HepG2 (cell line): ENCODE data around the gene KLHL30. TPM values are rescaled to one million over a fixed set of nuclear protein-coding genes. Genes with fewer than 3 reads are reported as not detected.

Experiments
- ATAC-seq: fragments of 200-7000 bp; cut with Tn5 transposase; 3 replicates; pipeline ENCODE4 v1.9.1; 2020; ENCODE audit warnings: mild to moderate bottlenecking, moderate library complexity
- BruUV-seq: library from RNA; stranded (reverse); fragments of 400-500 nt; replicated peaks from 2 replicates; lab custom pipeline; 2021; lab: Mats Ljungman, UMichigan
- CTCF ChIA-PET: fragments of 300-600 bp; formaldehyde crosslinking; extraction: SDS; loops from one replicate; lab custom pipeline; 2021; ENCODE audit warnings: low total read pairs, inconsistent platforms, low intra/inter-chr PET ratio; lab: Yijun Ruan, JAX
- POLR2A ChIA-PET: fragments of 350-600 bp; sonication (Branson Sonifier 250); formaldehyde crosslinking; loops from one replicate; lab custom pipeline; 2020; ENCODE audit warnings: antibody characterized with exemption, inconsistent platforms; lab: Yijun Ruan, JAX
- DNase-seq: peaks from one replicate; pipeline ENCODE4 v3.0.0-alpha.2; 2015; ENCODE audit warnings: low spot score
- FAIRE-seq: peaks from 3 replicates; lab custom pipeline; 2011; peaks lifted over from hg19 to GRCh38; lab: Jason Lieb, UNC
- H2AFZ ChIP-seq: one replicate; pipeline ENCODE4 v1.6.1; 2011; ENCODE audit warnings: low read length, inconsistent platforms
- H3K27ac ChIP-seq: fragments of 300-600 bp; 3 replicates; pipeline ENCODE4 v1.8.0; 2011; ENCODE audit warnings: mixed run types, mild to moderate bottlenecking, mixed read lengths, low read length, inconsistent platforms; ENCODE audit not compliant: insufficient read depth; ENCODE audit errors: extremely low read length
- H3K27me3 ChIP-seq, 2 experiments: fragments of 200-600 bp in 1 of 2; 2 replicates in 1 of 2; 3 replicates in 1 of 2; pipeline versions ENCODE4 v1.6.0 to v1.8.0; 2011; ENCODE audit warnings: low read length in 2 of 2, mild to moderate bottlenecking in 2 of 2, moderate library complexity in 2 of 2, inconsistent platforms in 1 of 2; ENCODE audit not compliant: insufficient read depth in 2 of 2, control insufficient read depth in 1 of 2
- H3K36me3 ChIP-seq, 2 experiments: fragments of 200-600 bp in 1 of 2; replicated peaks in 1 of 2; 2 replicates in 1 of 2; 3 replicates in 1 of 2; pipeline versions ENCODE4 v1.5.1 to v1.8.0; 2011; ENCODE audit warnings: low read length in 2 of 2, inconsistent platforms in 1 of 2; ENCODE audit not compliant: insufficient read depth in 2 of 2, control insufficient read depth in 1 of 2
- H3K4me1 ChIP-seq: 2 replicates; pipeline ENCODE4 v1.5.1; 2012; ENCODE audit warnings: low read length, inconsistent platforms; ENCODE audit not compliant: insufficient read depth
- H3K4me2 ChIP-seq: 2 replicates; pipeline ENCODE4 v1.6.0; 2011; ENCODE audit warnings: low read depth, low read length, inconsistent platforms
- H3K4me3 ChIP-seq, 3 experiments: fragments of 200-600 bp in 1 of 3; sonication (generic), shearing (Covaris generic) in 1 of 3; replicated peaks in 1 of 3; 2 replicates each; pipeline ENCODE4 v1.5.1; 2011 to 2016; ENCODE audit warnings: low read length in 3 of 3, inconsistent platforms in 2 of 3, low read depth in 2 of 3, mild to moderate bottlenecking in 2 of 3, control low read depth in 1 of 3, mixed read lengths in 1 of 3; ENCODE audit not compliant: insufficient read depth in 1 of 3
- H3K79me2 ChIP-seq: one replicate; pipeline ENCODE4 v1.6.1; 2011; ENCODE audit warnings: low read length, inconsistent platforms; ENCODE audit not compliant: insufficient read depth
- H3K9ac ChIP-seq: 2 replicates; pipeline ENCODE4 v1.6.0; 2011; ENCODE audit warnings: mild to moderate bottlenecking, low read depth, low read length, inconsistent platforms; ENCODE audit not compliant: insufficient read depth
- H3K9me3 ChIP-seq: 2 replicates; pipeline ENCODE4 v1.5.1; 2012; ENCODE audit warnings: mild to moderate bottlenecking, low read length
- H4K20me1 ChIP-seq: 2 replicates; pipeline ENCODE4 v1.6.0; 2011; ENCODE audit warnings: inconsistent platforms, mild to moderate bottlenecking, low read length, moderate library complexity; ENCODE audit not compliant: insufficient read depth
- BRD4 ChIP-seq: sonication (generic); formaldehyde crosslinking; IDR thresholded peaks from 2 replicates; pipeline ENCODE4 v1.4.0; 2020; ENCODE audit warnings: missing genetic modification reagents
- HCFC1 ChIP-seq: fragments of 150-350 bp; IDR thresholded peaks from 2 replicates; pipeline ENCODE4 v1.6.1; 2014; ENCODE audit warnings: low read depth, low read length
- HMGXB4 ChIP-seq, 2 experiments: sonication (generic) in 1 of 2; formaldehyde crosslinking in 1 of 2; IDR thresholded peaks; 2 replicates each; pipeline versions ENCODE4 v1.4.0 to v1.6.1; 2018 to 2020; ENCODE audit warnings: missing genetic modification reagents in 2 of 2, borderline replicate concordance in 1 of 2, low read depth in 1 of 2, mild to moderate bottlenecking in 1 of 2, missing biosample characterization in 1 of 2
- HOXA3 ChIP-seq: sonication (generic); formaldehyde crosslinking; IDR thresholded peaks from 2 replicates; pipeline ENCODE4 v1.5.0; 2020; ENCODE audit warnings: missing genetic modification reagents
- MYC ChIP-seq: sonication (generic); formaldehyde crosslinking; IDR thresholded peaks from 2 replicates; pipeline ENCODE4 v1.9.0; 2021; ENCODE audit warnings: missing genetic modification reagents, borderline replicate concordance
- SIN3B ChIP-seq: fragments of 150-350 bp; IDR thresholded peaks from 2 replicates; pipeline ENCODE4 v1.6.1; 2014; ENCODE audit warnings: low read length
- THYN1 ChIP-seq: sonication (generic); formaldehyde crosslinking; IDR thresholded peaks from 2 replicates; pipeline ENCODE4 v1.8.1; 2023; ENCODE audit warnings: low read depth, mild to moderate bottlenecking, moderate library complexity, missing genetic modification reagents, borderline replicate concordance
- YEATS2 ChIP-seq: sonication (generic); formaldehyde crosslinking; IDR thresholded peaks from 2 replicates; pipeline ENCODE4 v1.4.0; 2020; ENCODE audit warnings: missing genetic modification reagents, borderline replicate concordance
- ZBTB21 ChIP-seq: sonication (generic); formaldehyde crosslinking; IDR thresholded peaks from 2 replicates; pipeline ENCODE4 v1.4.0; 2020; ENCODE audit warnings: missing genetic modification reagents
- ZBTB4 ChIP-seq: sonication (generic); formaldehyde crosslinking; IDR thresholded peaks from 2 replicates; pipeline ENCODE4 v1.4.0; 2020; ENCODE audit warnings: missing genetic modification reagents, mild to moderate bottlenecking, borderline replicate concordance
- ZFY ChIP-seq: sonication (generic); formaldehyde crosslinking; IDR thresholded peaks from 2 replicates; pipeline ENCODE4 v1.4.0; 2020; ENCODE audit warnings: missing genetic modification reagents
- ZNF292 ChIP-seq: sonication (generic); formaldehyde crosslinking; IDR thresholded peaks from 2 replicates; pipeline ENCODE4 v1.8.1; 2022; ENCODE audit warnings: mild to moderate bottlenecking, low read depth, missing genetic modification reagents, borderline replicate concordance
- ZNF296 ChIP-seq: sonication (generic); formaldehyde crosslinking; conservative IDR thresholded peaks from 2 replicates; pipeline ENCODE4 v1.5.0; 2020; ENCODE audit warnings: mild to moderate bottlenecking, missing genetic modification reagents
- ZNF670 ChIP-seq: sonication (generic); formaldehyde crosslinking; IDR thresholded peaks from 2 replicates; pipeline ENCODE4 v1.8.0; 2022; ENCODE audit warnings: mild to moderate bottlenecking, missing genetic modification reagents, borderline replicate concordance
- ZNF713 ChIP-seq: sonication (generic); formaldehyde crosslinking; IDR thresholded peaks from 2 replicates; pipeline ENCODE4 v1.4.0; 2020; ENCODE audit warnings: mild to moderate bottlenecking, missing genetic modification reagents
- ZNF770 ChIP-seq: sonication (generic); formaldehyde crosslinking; IDR thresholded peaks from 2 replicates; pipeline ENCODE4 v1.5.0; 2020; ENCODE audit warnings: mild to moderate bottlenecking, missing genetic modification reagents
- ZNF772 ChIP-seq: sonication (generic); formaldehyde crosslinking; IDR thresholded peaks from 2 replicates; pipeline ENCODE4 v1.5.0; 2020; ENCODE audit warnings: mild to moderate bottlenecking, missing genetic modification reagents
- ZNF777 ChIP-seq: sonication (generic); formaldehyde crosslinking; IDR thresholded peaks from 2 replicates; pipeline ENCODE4 v1.4.0; 2020; ENCODE audit warnings: missing genetic modification reagents
- WGBS: methylation state at CpG from one replicate; pipeline ENCODE4 v1.1.6; 2017; ENCODE audit warnings: low lambda C conversion rate; 5-methylcytosine and 5-hydroxymethylcytosine counted together
- in situ Hi-C: cut with HindIII; loops from 2 replicates; pipeline ENCODE4 v1.10.0; 2017; ENCODE audit warnings: low pct_unique_long_range_greater_than_20kb; ENCODE audit not compliant: extremely low pct_ligation_motif_present
- intact Hi-C: fragments of 100-400 bp; cut with micrococcal nuclease; formaldehyde crosslinking; loops from one replicate; pipeline ENCODE4 v1.10.0; 2022; ENCODE audit not compliant: unreplicated experiment
- polyA plus RNA-seq, 8 experiments: library from polyadenylated mRNA; depleted of rRNA in 3 of 8; stranded (reverse) in 7 of 8; unstranded in 1 of 8; fragments of >200 nt; fragmentation: Illumina TruSeq in 4 of 8; extraction: Trizol in 4 of 8; gene quantifications; 2 replicates each; pipeline versions ENCODE4 v1.2.1 to v1.2.3, GENCODE V29; 2011 to 2016; ENCODE audit warnings: low read depth in 4 of 8, missing spikeins in 1 of 8, mixed read lengths in 1 of 8; ENCODE audit not compliant: insufficient read depth in 1 of 8
- total RNA-seq, 5 experiments: library from RNA; depleted of rRNA; stranded (reverse); fragments of >200 nt; fragmentation: Illumina TruSeq; extraction: Trizol; gene quantifications; 2 replicates each; pipeline ENCODE4 v1.2.3, GENCODE V29; 2016; ENCODE audit warnings: low read depth in 1 of 5

The KLHL30 gene
- total and polyA plus RNA-seq, 2 of the 13 experiments (the other 11 are each of a cell fraction or from before 2014, with no cell fraction given), result 0.05 TPM; not detected in 1

GRCh38 chr2:238106339-238106697 lies 32.1 kb upstream of the KLHL30 start:
- peaks cover 56% of the 10 kb centered on the region for H3K4me1 ChIP-seq
- no TSS peak for BruUV-seq
- no peaks in the 10 kb centered on the region for H3K79me2 ChIP-seq
- no peak overlapping the region for H3K27ac ChIP-seq
- ATAC-seq (peak; percentile 12), DNase-seq (no peak), FAIRE-seq (no peak)
- no peaks in the 10 kb centered on the region for H3K9me3 ChIP-seq
- POLR2A ChIA-PET, result interaction anchor here (0.9 to 1.2 kb wide), 3 partner anchors 41 to 248 kb away, joined by 3 to 6 read pairs (median 4); partner anchors contain the start of gene SCLY
- 40% methylated on average over 8 of the region's 13 CpGs for WGBS
- H4K20me1 ChIP-seq, result no peaks in the 10 kb centered on the region
- peak overlapping the region; percentile 95 for H3K4me2 ChIP-seq
- in situ Hi-C loops, result loop anchor here (5.0 kb wide), 1 partner anchor 249 kb away; the partner anchor contains the start of gene RAMP1
- CTCF ChIA-PET, result interaction anchor here (1.0 to 1.5 kb wide), 2 partner anchors 183 to 248 kb away, joined by 5 read pairs; no protein-coding TSS in a partner anchor
- H3K4me3 ChIP-seq, result no peak overlapping the region; a peak in 1 of 6 replicates
- H2AFZ ChIP-seq, result no peak overlapping the region
- intact Hi-C loops, result loop anchor here (2.0 to 5.0 kb wide), 2 partner anchors 46 to 139 kb away; partner anchors contain the start of genes SCLY and UBE2F
- no peak overlapping the region for H3K9ac ChIP-seq
- peaks cover 9 to 46% of the 10 kb centered on the region in 2 experiments for H3K27me3 ChIP-seq
- no peaks in the 10 kb centered on the region for H3K36me3 ChIP-seq
- TF ChIP-seq MYC (0 out of 2 replicates have a peak, but pooled peaks have one; percentile 26), HMGXB4 (CRISPR knock-in tag; IDR thresholded peaks at IDR 0.05; ENCODE audit: borderline replicate concordance in 1 of 2, low read depth in 1 of 2) (0 out of 4 replicates have a peak, but pooled peaks of 1 of the 2 experiments have one; percentile 26), YEATS2 (no peak), BRD4 (CRISPR knock-in tag) (no peak), ZNF296 (no peak), ZNF770 (CRISPR knock-in tag) (peak; percentile 92), ZNF713 (CRISPR knock-in tag) (0 out of 2 replicates have a peak, but pooled peaks have one; percentile 16), ZNF292 (CRISPR knock-in tag) (no peak), SIN3B (no peak), HCFC1 (no peak), ZFY (CRISPR knock-in tag) (0 out of 2 replicates have a peak, but pooled peaks have one; percentile 14), ZNF772 (CRISPR knock-in tag) (no peak; the same call in 1 of the 2 replicates), ZBTB21 (CRISPR knock-in tag) (no peak), ZNF670 (CRISPR knock-in tag) (no peak), ZBTB4 (no peak), THYN1 (CRISPR knock-in tag) (no peak), HOXA3 (CRISPR knock-in tag) (no peak; the same call in 1 of the 2 replicates), ZNF777 (CRISPR knock-in tag) (0 out of 2 replicates have a peak, but pooled peaks have one; percentile 25)
